ENCODE results near the gene ZNF101.

The ZNF101 gene

DNA sequence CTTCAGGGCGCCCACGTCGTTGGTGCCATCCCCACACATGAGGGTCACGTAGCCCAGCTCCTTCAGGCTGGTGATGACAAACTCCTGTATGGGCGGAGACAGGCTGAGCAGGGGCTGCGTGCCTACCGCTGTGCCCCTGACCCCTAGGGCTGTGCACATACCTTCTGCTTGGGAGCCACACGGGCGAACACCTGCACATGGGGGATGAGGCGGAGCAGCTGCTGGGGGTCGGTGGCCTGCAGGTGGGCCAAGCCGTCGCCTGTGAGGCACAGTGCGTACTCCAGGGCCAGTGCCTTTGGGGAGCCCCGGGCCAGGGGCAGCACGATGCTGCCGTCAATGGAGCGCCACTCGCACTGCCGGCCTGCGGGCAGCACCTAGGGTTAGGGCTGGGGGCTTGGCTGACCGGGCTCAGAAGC lies 19.1 kb upstream of the ZNF101 start:
- no peak for DNase-seq (ENCODE audit: extremely low read depth, low read depth)
- no peak overlapping the region for H3K4me3 ChIP-seq (replicated peaks; ENCODE audit: low read depth, low read length)
- TF ChIP-seq, protein P1, sequence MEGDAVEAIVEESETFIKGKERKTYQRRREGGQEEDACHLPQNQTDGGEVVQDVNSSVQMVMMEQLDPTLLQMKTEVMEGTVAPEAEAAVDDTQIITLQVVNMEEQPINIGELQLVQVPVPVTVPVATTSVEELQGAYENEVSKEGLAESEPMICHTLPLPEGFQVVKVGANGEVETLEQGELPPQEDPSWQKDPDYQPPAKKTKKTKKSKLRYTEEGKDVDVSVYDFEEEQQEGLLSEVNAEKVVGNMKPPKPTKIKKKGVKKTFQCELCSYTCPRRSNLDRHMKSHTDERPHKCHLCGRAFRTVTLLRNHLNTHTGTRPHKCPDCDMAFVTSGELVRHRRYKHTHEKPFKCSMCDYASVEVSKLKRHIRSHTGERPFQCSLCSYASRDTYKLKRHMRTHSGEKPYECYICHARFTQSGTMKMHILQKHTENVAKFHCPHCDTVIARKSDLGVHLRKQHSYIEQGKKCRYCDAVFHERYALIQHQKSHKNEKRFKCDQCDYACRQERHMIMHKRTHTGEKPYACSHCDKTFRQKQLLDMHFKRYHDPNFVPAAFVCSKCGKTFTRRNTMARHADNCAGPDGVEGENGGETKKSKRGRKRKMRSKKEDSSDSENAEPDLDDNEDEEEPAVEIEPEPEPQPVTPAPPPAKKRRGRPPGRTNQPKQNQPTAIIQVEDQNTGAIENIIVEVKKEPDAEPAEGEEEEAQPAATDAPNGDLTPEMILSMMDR (IDR thresholded peaks at IDR 0.05; ENCODE audit: low read depth, low read length, missing control alignments), result no peak

DNA sequence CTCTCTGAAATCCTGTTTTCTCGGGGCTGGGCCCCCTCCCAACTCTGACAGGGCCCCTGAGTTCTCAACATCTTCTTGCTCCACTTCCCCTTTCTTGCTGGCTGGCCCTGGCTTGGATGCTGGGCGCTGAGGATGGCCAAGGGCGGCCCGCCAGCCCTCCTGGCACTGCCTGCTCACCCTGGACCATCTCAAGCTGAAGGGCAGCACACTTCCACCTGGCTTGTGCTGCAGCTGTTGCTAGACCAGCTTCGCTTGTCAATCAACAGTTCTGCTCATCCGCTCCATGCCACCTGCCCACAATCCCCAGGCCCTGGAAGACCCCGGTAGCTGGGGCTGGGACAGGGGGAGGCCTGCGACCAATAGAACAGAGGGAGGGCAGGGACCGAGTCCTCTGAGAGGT lies 18.3 kb upstream of the ZNF101 start:
- no peak overlapping the region for H3K4me3 ChIP-seq (replicated peaks; ENCODE audit: low read depth, low read length)
- TF ChIP-seq, protein P1 (IDR thresholded peaks at IDR 0.05; ENCODE audit: low read depth, low read length, missing control alignments), result no peak
- no peak for DNase-seq (ENCODE audit: extremely low read depth, low read depth)

GRCh38 chr19:19651076-19651475 lies 17.6 kb upstream of the ZNF101 start:
- H3K4me3 ChIP-seq (replicated peaks; ENCODE audit: low read depth, low read length), result no peak overlapping the region
- no peak for DNase-seq (ENCODE audit: extremely low read depth, low read depth)
- TF ChIP-seq, protein P1 (IDR thresholded peaks at IDR 0.05; ENCODE audit: low read depth, low read length, missing control alignments), result no peak

GRCh38 chr19:19652482-19653295 lies 15.9 kb upstream of the ZNF101 start:
- DNase-seq (ENCODE audit: extremely low read depth, low read depth), result no peak
- H3K4me3 ChIP-seq (replicated peaks; ENCODE audit: low read depth, low read length), result no peak overlapping the region
- TF ChIP-seq, protein P1 (IDR thresholded peaks at IDR 0.05; ENCODE audit: low read depth, low read length, missing control alignments), result no peak

- DNase-seq (ENCODE audit: extremely low read depth, low read depth), result no peak
- no peak overlapping the region for H3K4me3 ChIP-seq (replicated peaks; ENCODE audit: low read depth, low read length)
- TF ChIP-seq, protein P1 (IDR thresholded peaks at IDR 0.05; ENCODE audit: low read depth, low read length, missing control alignments), result no peak
Observed at GRCh38 chr19:19653597-19654147, 15.0 kb upstream of the ZNF101 start.

- no peak overlapping the region for H3K4me3 ChIP-seq (replicated peaks; ENCODE audit: low read depth, low read length)
- no peak for DNase-seq (ENCODE audit: extremely low read depth, low read depth)
- TF ChIP-seq, protein P1 (IDR thresholded peaks at IDR 0.05; ENCODE audit: low read depth, low read length, missing control alignments), result no peak
Observed at GRCh38 chr19:19654441-19654840, 14.2 kb upstream of the ZNF101 start.
